GM18861 (cell line): ENCODE results near the gene CLMP.
"Not testable (repeated sequence)": the region's sequence is repeated elsewhere in the genome, so short reads cannot be mapped to it uniquely, and the experiment has no call there.

Source experiments
- ATAC-seq: cut with Tn5 transposase; IDR thresholded peaks from one replicate; pipeline ENCODE4 v1.9.1; 2021; ENCODE audit not compliant: unreplicated experiment

CLMP gene

DNA sequence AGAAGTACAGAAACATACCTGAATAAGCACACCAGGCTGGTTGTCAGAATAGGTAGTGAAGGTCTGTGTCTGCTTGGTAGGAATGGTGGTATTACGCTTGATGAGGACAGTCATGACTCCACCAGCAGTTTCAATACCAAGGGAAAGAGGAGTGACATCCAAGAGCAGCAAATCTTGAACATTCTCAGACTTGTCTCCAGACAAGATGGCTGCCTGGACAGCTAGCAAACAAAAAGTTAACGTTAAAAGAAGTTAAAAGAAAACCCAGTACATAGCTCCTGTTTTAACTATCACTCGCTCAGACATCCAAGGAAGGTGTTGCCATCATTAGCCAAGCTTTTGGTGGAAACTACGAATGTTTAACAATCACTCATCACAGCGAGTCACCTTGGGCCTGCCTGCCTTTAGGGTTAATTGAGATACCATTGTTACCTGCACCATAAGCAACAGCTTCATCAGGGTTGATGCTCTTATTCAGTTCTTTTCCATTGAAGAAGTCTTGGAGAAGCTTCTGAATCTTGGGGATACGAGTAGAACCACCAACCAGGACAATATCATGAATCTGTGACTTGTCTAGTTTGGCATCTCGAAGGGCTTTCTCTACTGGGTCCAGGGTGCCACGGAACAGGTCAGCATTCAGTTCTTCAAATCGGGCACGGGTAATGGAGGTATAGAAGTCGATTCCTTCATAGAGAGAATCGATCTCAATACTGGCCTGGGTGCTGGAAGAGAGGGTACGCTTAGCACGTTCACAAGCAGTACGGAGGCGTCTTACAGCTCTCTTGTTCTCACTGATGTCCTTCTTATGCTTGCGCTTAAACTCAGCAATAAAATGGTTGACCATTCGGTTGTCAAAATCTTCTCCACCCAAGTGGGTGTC, 135.8 kb downstream of the CLMP start:
- ATAC-seq, result not testable (repeated sequence)

DNA sequence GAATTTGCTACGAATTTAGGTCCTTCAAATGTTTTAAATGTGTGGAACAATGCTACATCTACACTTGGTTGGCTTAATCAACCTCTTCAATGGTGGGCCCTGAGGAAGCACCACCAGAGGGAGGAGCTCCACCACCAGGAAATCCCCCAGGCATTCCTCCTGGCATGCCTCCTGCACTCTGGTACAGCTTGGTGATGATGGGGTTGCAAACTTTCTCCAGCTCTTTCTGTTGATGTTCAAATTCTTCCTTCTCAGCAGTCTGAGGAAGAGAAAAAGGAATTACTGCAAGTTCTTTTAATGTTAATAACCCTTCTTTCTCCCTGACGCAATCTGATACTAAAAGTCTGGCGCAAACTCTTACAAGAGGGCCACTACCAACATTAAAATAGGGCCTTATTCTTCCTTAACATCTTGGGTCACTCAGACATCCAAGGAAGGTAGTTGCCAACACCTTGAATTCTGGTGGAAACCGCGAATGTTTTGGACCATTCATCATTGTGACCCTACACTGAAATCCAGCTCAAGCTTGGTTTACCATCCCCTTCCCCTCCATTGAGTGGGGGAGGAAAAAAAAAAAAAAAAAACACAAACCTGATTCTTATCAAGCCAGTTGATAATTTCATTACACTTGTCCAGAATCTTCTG, 137.3 kb downstream of the CLMP start:
- no peak for ATAC-seq

DNA sequence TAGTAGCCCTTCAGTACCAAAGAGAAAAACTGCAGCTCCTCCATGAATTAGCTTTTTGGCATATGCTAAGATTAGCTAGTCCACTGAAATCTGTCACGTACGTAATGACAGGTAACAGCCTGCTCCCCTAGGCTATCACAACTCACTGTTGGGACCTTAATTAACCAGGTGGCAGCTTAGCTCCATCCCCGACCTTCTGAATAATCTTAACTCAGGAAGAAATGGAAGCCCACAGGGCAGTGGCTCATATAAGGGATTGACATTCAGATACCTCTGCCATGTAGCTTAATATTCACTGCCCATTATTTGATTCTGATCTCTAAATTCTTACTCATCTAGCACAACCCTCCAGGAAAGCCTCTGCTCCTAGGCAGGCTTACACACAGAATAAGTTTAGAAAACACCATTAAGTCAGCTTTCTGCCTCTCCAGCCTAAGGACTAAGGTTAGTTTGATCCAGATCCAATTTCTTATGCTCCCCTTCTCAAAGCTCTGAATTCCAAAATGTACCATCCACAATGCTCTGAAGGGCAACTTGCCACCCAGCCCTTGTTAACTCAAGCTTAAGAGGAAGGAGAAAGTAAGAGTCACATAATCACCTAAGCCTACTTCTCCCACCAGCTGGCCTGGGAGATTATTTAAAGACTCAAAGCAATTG, 138.1 kb downstream of the CLMP start:
- ATAC-seq, result no peak

DNA sequence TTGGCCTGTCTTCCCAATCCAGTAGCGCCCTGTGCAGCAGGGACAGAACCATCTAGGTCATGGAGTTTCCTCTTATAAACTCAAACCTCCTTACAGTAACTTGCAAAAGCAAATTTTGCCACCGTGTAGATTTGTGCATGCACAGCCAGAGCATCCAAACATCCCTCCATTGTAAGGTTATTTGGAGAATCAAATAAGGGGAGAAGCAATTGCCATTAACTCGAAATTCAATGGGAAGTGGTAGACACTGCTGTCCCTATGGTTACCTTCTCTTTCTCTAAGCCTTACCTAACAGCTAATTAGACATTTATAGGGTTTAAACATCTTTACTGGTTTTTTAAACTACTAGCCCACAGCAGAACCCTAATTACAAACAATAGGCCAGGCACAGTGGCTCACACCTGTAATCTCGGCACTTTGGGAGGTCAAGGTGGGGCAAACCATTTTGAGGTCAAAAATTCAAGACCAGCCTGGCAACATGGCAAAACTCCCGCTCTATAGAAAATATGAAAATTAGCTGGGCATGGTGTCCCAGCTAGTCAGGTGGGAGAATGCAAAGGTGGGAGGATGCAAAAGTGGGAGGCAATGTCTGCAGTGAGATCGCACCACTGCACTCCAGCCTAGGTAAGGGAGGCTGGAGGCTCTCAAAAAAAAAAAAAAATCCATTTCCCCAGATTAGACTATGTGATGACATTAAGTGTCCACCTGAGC, 139.7 kb downstream of the CLMP start:
- ATAC-seq, result no peak

DNA sequence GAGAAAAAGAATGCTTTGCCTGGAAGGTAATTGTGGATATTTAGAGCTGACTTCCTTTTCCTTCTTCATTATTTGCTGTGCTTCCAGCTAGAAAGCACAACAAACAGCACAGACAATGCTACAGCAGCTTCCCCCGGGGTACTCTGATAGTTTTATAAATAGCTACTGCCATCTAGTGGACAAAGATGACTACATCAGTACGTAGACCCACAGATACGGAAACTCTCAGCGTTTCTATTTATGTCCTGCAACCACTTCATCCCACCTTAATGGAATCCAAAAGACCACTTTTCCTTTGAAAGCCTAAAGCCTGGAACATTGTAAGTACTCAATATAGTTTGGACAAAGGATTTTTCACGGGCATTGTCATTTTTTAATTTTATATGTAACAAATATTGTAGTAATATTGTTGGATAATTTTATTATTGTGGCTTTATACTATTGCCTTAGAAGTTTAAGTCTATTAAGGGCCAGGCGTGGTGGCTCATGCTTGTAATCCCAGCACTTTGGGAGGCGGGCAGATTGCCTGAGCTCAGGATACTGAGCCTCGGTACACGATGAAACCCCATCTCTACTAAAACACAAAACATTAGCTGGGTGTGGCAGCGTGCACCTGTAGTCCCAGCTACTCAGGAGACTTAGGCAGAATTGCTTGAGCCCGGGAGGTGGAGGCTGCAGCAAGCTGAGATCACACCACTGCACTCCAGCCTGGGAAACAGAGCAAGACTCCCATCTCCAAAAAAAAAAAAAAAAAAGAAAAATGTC, 140.6 kb downstream of the CLMP start:
- peak; percentile 79 for ATAC-seq

DNA sequence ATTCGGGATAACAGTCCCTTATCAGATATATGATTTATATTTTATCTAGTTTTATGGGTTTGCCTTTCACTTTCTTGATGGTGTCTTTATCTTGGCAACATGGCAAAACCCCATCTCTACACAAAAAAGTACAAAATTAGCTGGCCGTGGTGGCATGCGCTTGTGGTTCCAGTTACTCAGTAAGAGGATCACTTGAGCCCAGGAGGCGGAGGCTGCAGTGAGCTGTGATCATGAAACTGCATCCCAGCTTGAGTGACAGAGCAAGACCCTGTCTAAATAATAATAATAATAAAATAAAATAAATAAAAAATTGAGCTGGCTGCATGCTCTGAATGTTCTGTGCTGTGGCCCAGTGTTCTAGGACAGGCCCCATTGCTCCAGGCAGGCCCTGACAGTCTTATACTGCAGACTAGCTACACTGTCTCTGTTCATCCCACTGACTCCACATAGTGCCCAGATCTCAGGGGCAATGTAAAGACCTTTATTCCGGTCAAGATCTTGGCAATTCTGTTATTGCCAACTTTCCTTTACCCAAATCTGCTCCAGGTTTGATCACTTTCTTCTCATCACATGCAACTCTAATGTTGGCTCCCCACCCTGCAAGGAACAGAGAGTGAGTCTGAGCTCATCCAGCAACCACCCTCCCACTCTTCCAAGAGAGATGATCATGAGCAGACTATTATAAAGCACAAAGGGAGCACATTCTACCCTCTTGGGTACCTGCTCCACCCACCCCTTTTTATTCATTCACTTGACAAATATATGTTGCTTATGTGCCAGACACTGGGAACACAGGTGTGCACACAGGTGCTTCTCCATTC, 141.9 kb downstream of the CLMP start:
- no peak for ATAC-seq

DNA sequence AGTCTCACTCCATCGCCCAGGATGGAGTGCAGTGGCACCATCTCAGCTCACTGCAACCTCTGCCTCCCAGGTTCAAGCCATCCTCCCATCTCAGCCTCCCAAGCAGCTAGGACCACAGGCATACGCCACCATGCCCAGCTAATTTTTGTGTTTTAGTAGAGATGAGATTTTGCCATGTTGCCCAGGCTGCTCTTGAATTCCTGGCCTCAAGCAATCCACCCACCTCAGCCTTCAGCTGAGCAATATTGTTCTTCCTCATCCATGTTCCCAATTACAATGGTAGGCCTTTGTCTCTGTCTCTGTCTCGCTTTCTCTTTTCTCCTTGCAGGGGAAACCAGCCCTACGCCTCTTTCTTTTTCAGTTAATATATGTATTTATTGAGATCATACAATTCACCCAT, 143.4 kb downstream of the CLMP start:
- ATAC-seq, result no peak

DNA sequence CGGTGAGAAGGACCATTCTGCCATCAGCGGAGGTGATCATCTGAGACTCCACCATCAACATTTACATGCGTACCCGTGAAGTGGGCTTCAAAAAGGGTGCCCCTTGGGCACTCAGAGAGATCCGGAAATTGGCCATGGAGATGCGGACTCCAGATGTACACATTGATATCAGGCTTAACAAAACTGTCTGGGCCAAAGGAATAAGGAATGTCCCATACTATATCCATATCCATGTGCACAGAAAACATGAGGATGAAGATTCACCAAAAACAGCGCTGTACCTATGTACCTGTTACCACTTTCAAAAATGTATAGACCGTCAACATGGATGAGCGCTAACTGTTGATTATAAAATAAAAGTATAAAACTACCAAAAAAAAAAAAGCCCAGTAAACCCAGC, 143.9 kb downstream of the CLMP start:
- ATAC-seq, result no peak

DNA sequence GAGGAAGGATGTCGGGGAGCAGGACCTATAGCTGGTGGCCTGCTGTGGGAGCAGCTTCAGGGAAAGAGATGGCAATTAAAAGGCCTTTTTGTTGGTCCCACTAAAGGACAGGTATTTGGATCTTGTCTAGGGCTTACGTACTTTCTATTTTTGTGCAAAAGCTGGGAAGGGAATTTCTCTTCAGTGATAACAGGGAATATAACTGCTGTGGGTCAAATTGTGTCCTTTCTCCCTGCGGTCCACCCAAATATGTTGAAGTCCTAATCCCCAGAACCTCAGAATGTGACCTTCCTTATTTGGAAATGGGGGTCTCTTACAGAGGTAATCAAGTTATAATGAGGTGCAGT, 147.1 kb downstream of the CLMP start:
- no peak for ATAC-seq

DNA sequence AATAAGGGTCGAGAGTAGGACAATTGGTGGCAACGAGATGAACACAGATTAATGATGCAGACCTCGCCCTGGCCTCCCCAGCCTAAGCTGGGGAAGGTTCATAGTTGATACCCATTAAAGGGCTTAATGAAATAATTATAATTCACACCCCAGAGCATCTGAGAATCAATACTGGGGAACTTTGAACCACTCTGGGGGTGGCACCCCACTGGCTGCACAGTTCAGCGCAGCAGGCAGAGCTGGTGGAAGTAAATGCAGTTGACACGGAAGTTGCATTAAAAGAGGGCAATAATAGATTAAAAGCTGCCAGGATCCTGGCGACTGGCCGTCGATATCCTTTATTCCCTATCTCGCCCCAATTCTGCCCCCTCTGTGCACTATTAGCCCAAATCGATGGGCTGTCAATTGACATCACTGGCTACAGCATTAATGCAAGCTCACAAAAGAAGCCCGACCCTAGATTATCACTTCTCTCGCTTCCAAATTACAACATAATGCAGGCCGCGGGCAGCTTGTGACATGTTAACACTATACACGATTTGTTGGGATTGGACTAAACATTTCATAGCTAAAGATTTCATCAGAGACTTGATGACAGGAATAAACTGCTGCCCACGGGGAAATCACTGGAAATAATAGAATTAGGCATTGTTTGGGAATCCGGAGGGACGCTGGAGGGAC, 147.6 kb downstream of the CLMP start:
- ATAC-seq, result no peak

DNA sequence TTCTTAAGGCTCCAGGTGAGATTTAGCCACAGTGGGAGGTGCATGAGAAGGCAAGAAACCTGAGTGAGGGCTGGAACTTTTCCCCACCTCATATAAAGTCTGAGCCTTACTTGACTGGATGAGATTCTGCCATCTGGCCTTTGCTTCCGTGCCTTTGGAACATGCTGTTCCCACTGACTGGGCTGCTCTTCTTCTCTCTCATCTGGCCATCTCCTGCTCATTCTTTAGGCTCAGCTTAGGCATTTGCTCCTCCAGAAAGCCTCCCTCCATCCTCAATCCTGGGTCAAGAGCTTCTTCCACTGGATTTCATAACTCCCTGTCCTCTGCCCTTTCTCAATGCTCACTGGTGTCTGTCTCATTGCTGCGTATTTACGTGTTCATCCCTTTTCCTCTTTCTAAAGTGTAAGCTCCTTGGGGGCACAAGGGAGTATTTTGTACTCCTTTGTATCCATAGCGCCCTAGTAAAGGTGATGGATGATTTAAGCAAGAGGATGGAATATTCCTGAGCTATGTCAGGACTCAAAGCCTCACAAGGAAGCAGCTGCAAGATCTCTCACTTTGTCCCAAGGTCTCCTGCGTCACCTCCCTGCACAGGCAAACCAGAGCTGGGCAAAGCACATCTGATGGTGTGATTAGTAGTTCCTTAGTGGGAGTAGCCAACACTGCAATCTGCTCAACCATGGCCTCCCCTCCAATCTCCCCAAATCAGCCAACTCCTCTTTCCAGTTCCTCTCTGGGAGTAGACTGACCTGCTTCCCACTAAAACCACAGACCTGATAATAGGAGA, 148.4 kb downstream of the CLMP start:
- no peak for ATAC-seq

DNA sequence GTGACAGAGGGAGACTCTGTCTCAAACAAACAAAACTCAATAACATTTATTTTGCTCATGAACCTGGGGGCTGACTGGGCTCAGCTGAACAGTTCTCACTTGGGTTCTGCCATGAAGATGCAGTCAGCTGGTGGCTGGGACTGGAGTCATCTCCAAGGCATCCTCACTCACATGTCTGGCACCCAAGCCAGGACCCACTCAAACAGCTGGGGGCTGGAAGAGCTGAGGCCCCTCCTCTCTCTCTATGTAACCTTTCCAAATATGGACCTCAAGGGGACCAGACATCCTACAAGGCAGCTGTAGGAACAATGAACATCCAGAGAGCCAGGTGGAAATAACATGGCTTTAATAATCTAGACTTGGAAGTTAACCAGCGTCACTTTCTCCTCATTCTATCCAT, 149.9 kb downstream of the CLMP start:
- no peak for ATAC-seq

DNA sequence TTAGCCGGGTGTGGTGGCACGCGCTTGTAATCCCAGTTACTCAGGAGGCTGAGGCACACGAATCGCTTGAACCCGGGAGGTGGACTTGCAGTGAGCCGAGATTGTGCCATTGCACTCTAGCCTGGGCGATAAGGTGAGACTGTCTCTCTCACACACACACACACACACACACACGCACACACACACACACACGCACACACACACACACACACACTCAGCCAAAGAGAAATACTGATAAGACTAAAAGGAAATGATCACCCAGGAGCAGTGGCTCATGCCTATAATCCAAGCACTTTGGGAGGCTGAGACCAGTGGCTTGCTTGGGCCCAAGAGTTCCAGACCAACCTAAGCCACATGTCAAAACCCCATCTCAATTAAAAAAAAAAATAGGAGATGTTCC, 153.9 kb downstream of the CLMP start:
- ATAC-seq, result no peak

DNA sequence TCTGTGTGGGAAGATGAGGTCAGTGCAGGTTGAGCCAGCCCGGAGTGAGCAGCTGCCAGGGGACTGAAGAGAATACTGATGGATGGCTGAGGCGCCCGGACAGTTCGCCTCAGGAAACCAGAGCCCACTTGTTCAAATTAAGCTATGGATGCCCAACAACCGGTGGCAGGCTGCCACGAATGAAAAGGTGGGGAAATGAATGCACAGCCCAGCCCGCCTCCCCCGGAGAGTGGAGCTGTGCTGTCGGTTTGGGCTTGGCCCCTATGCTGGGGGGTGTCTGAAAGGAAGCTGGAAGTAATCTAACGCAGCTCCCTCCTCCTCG, 155.0 kb downstream of the CLMP start:
- no peak for ATAC-seq

DNA sequence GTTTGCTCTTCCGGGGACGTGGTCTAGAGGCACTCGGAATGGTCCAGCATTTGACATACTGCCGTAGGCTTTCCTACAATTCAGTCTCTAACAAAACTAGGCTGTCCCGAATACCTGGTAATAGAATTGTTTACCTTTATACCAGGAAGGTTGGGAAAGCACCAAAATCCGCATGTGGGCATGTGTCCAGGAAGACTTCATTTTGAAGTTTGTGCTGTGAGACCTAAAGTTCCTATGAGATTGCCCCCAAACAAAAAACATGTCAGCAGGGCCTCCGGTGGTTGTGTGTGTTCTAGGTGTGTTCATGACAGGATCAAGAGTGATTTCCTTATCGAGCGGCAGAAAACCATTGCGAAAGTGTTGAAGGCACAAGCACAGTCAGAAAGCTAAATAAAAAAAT, 159.2 kb downstream of the CLMP start:
- no peak for ATAC-seq

DNA sequence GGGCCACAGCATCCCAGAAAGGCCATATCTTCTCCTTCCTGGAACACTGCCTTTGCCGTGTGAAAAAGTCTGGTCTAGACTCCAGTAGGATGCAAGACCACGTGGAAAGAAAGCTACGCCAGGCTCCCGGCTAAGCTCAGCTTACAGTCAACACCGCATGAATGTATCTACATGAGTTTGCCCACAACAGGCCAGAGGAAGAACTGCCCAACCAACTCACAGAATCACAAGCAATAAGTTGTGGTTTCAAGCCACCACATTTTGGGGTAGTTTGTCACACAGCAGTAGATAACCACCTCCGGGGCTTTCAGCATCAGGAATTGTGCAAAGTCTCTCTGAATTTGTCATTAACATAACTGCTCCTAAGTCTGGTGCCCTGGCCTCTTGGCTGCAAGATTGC, 160.5 kb downstream of the CLMP start:
- ATAC-seq, result no peak

DNA sequence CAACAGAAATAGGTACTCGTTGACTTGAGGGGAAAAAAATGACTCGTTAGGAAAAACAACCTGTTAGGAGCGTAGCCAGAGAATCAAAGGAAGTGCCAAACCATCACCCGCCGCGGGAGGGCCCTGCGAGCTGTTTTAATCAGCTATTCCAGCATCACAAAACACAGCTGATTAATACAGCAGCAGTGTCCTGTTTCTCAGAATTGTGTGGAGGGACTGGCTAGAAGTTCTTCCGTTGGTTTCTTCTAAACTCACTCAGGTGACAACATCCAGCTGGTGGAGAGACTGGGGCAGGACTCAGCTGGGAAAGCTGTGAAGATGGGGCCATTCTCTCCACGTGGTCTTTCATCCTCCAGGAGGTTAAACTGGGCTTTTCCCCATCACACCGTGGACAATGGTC, 161.2 kb downstream of the CLMP start:
- ATAC-seq, result no peak

DNA sequence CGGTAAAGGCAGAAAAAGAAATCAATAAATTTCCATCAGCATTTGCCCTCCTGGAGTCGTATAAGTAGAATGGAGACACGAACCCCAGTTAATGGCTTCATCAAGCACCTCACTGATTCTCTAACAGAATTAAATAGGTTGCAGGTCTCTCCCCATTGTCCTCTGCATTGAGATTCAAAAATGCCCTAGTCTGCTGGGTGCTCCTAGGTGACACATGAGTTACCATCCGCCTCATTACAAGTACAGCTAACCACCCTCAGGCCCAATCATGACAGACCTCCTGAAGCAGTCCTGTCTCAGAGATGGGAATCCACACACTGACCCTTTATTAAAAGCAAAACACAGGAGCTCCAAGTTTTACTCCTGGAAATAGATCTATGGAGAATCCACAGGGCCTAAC, 164.5 kb downstream of the CLMP start:
- no peak for ATAC-seq

DNA sequence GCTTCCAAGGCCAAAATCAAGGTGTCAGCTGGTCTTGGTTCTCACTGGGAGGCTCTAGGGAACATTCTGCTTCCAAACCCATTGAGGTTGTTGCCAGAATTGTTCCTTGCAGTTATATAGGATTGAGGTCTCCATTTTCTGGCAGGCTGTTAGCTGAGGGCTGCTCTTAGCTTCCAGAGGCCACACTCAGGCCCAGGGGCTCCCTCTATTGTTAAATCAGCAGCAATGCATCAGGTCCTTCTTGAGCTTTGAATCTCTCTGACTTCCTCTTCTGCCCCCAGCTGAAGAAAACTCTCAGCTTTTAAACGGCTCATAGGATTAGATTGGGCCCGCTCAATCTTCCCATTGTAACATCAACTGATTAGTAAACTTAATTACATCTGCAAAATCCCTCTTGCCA, 174.1 kb downstream of the CLMP start:
- peak; percentile 68 for ATAC-seq
